DND-41 (cell line): ENCODE data around the gene LAMC3.

Experiments used
- CTCF ChIP-seq: IDR thresholded peaks from 2 replicates; pipeline ENCODE4 v1.5.1; 2012; ENCODE audit warnings: borderline replicate concordance, low read length, moderate library complexity, mild to moderate bottlenecking; ENCODE audit not compliant: poor library complexity, severe bottlenecking; ENCODE audit errors: extremely low read depth
- EZH2 ChIP-seq: IDR thresholded peaks from 3 replicates; pipeline ENCODE4 v1.6.1; 2012; ENCODE audit warnings: borderline replicate concordance, low read depth, mild to moderate bottlenecking, moderate library complexity, low read length, inconsistent platforms; ENCODE audit not compliant: severe bottlenecking

- TF ChIP-seq CTCF (no peak), EZH2 (no peak)
Observed at GRCh38 chr9:131013771-131014676, 5.0 kb downstream of the LAMC3 start.
